AG04450 (cell line): Measurements from ENCODE around the gene PLA2G12A. TPM values are rescaled to one million over a fixed set of nuclear protein-coding genes. Genes with fewer than 3 reads are reported as not detected.

Experiments used
- CTCF ChIA-PET: fragments of 300-600, 350-600 bp; formaldehyde crosslinking; extraction: SDS; loops from one replicate; lab custom pipeline; 2022; ENCODE audit warnings: antibody characterized with exemption, inconsistent platforms; lab: Charles Lee
- POLR2A ChIA-PET: fragments of 350-600 bp; formaldehyde crosslinking; extraction: SDS; loops from one replicate; lab custom pipeline; 2021; ENCODE audit warnings: antibody characterized with exemption, inconsistent platforms; lab: Yijun Ruan, JAX
- DNase-seq: peaks from one replicate; pipeline ENCODE4 v3.0.0-alpha.2; 2011; ENCODE audit warnings: low read depth, low spot score
- H3K27ac ChIP-seq: one replicate; pipeline ENCODE4 v1.5.1; 2012; ENCODE audit warnings: low read depth, low read length, control low read depth
- H3K27me3 ChIP-seq: one replicate; pipeline ENCODE4 v1.6.0; 2012; ENCODE audit warnings: low read length; ENCODE audit not compliant: control insufficient read depth, insufficient read depth
- H3K4me3 ChIP-seq: 2 replicates; pipeline ENCODE4 v1.5.1; 2011; ENCODE audit warnings: mild to moderate bottlenecking, low read depth, low read length, control low read depth
- H3K9me3 ChIP-seq: 2 replicates; pipeline ENCODE4 v1.5.1; 2012; ENCODE audit warnings: low read length; ENCODE audit not compliant: control insufficient read depth, insufficient read depth
- polyA minus RNA-seq: library from RNA; depleted of rRNA, polyadenylated mRNA; stranded (reverse); fragments of >200 nt; gene quantifications from 2 replicates; pipeline ENCODE4 v1.2.3, GENCODE V29; 2011; rRNA and poly(A)+ RNA removed
- polyA plus RNA-seq: library from polyadenylated mRNA; depleted of rRNA; stranded (reverse); fragments of >200 nt; gene quantifications from 2 replicates; pipeline ENCODE4 v1.2.3, GENCODE V29; 2011; rRNA removed
- TF ChIP-seq, protein P1 (sequence below): IDR thresholded peaks from 2 replicates; pipeline ENCODE4 v1.5.1; 2011; ENCODE audit warnings: low read depth, low read length, control low read depth, inconsistent platforms

Gene PLA2G12A
- polyA plus RNA-seq = 47.5 and 52.3 TPM in 2 replicates
- polyA minus RNA-seq = 39.2 and 57.4 TPM in 2 replicates

GRCh38 chr4:109729718-109730618, at the start of gene PLA2G12A:
Gene PLA2G12A, minus strand, starts transcription at chr4:109730070. Its CDS starts 261 bp downstream, at chr4:109729809.
- Histone ChIP-seq H3K4me3 (peak within 1 kb of the TSS; percentile 82), H3K27ac (peak within 1 kb of the TSS; percentile 21), H3K9me3 (no peaks in the 10 kb centered on the region), H3K27me3 (no peaks in the 10 kb centered on the region)
- TF ChIP-seq, protein P1, sequence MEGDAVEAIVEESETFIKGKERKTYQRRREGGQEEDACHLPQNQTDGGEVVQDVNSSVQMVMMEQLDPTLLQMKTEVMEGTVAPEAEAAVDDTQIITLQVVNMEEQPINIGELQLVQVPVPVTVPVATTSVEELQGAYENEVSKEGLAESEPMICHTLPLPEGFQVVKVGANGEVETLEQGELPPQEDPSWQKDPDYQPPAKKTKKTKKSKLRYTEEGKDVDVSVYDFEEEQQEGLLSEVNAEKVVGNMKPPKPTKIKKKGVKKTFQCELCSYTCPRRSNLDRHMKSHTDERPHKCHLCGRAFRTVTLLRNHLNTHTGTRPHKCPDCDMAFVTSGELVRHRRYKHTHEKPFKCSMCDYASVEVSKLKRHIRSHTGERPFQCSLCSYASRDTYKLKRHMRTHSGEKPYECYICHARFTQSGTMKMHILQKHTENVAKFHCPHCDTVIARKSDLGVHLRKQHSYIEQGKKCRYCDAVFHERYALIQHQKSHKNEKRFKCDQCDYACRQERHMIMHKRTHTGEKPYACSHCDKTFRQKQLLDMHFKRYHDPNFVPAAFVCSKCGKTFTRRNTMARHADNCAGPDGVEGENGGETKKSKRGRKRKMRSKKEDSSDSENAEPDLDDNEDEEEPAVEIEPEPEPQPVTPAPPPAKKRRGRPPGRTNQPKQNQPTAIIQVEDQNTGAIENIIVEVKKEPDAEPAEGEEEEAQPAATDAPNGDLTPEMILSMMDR = no peak
- POLR2A ChIA-PET = interaction anchor here (0.7 kb wide), 1 partner anchor 67 kb away, joined by 3 read pairs; no protein-coding TSS in a partner anchor
- CTCF ChIA-PET = interaction anchor here (0.8 to 2.0 kb wide), 4 partner anchors 27 to 1046 kb away, joined by 3 to 6 read pairs (median 4); partner anchors contain the start of gene CASP6
- peak; percentile 2 for DNase-seq

- peaks cover 4% of the 10 kb centered on the region for H3K27me3 ChIP-seq
- ChIA-PET POLR2A (no interaction called here), CTCF (no interaction called here)
- no peaks in the 10 kb centered on the region for H3K9me3 ChIP-seq
- no peak for DNase-seq
- no peak overlapping the region for H3K27ac ChIP-seq
- TF ChIP-seq, protein P1 = no peak
- no peak overlapping the region for H3K4me3 ChIP-seq
Observed at GRCh38 chr4:109764789-109765402, 35.0 kb upstream of the PLA2G12A start.

DNA sequence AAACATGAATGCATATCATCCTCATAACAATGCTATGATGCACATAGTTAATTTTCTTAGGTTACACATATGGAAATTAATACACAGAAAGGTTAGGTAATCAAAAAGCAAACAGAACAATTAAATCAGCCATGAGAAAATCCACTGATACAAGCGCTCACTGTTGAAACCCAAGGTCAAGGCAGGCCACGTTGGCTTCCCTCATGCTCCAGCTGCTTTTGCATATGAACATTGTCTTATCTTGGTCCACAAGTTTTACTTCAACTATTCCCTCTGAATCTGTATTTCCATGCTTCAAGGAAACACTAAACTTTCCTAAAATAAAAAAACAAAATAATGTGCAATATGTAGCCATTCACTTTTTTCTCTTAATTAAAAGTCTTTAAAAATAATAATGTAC, 34.5 kb upstream of the PLA2G12A start:
- DNase-seq = no peak
- ChIA-PET POLR2A (no interaction called here), CTCF (no interaction called here)
- TF ChIP-seq, protein P1 = no peak
- H3K27ac ChIP-seq = no peak overlapping the region
- no peaks in the 10 kb centered on the region for H3K9me3 ChIP-seq
- H3K27me3 ChIP-seq = peaks cover 1% of the 10 kb centered on the region
- no peak overlapping the region for H3K4me3 ChIP-seq

- CTCF ChIA-PET = no interaction called here
Observed at GRCh38 chr4:109760682-109761081, 30.8 kb upstream of the PLA2G12A start.

More at GRCh38 chr4:109760682-109761081, 30.8 kb upstream of the PLA2G12A start:
- H3K9me3 ChIP-seq = no peaks in the 10 kb centered on the region
- no peaks in the 10 kb centered on the region for H3K27me3 ChIP-seq
- TF ChIP-seq, protein P1 = no peak
- H3K27ac ChIP-seq = no peak overlapping the region
- DNase-seq = no peak
- H3K4me3 ChIP-seq = no peak overlapping the region
- POLR2A ChIA-PET = no interaction called here
